SK-N-SH (cell line): Measurements from ENCODE around the gene SEC24B. TPM values are rescaled to one million over a fixed set of nuclear protein-coding genes. Genes with fewer than 3 reads are reported as not detected.

Experiments used
- CTCF ChIA-PET: fragments of 300-600, 350-600 bp; formaldehyde crosslinking; extraction: SDS; loops from one replicate; lab custom pipeline; 2021; lab: Yijun Ruan, JAX
- POLR2A ChIA-PET: fragments of 350-600 bp; sonication (Branson Sonifier 250); formaldehyde crosslinking; extraction: SDS; loops from one replicate; lab custom pipeline; 2020; ENCODE audit warnings: antibody characterized with exemption, inconsistent platforms; lab: Yijun Ruan, JAX
- DNase-seq: peaks from one replicate; pipeline ENCODE4 v3.0.0; 2012
- H2AFZ ChIP-seq: fragments of 200-600 bp; sonication (generic); 2 replicates; pipeline ENCODE4 v1.8.1; 2016; ENCODE audit warnings: antibody characterized with exemption, mild to moderate bottlenecking, low read depth
- H3F3A ChIP-seq: fragments of 200-600 bp; sonication (generic); replicated peaks from 2 replicates; pipeline ENCODE3; 2016; ENCODE audit warnings: antibody characterized with exemption, mild to moderate bottlenecking; ENCODE audit not compliant: insufficient read depth
- H3K27ac ChIP-seq, 2 experiments: fragments of 200-500 bp in 1 of 2; fragments of 200-600 bp in 1 of 2; sonication (Bioruptor generic) in 1 of 2; sonication (generic), shearing (Covaris generic) in 1 of 2; 2 replicates each; pipeline versions ENCODE4 v1.5.1 to v1.6.1; 2014 to 2016; ENCODE audit warnings: low read depth in 2 of 2, inconsistent platforms in 1 of 2, low read length in 1 of 2, mild to moderate bottlenecking in 1 of 2, mixed read lengths in 1 of 2
- H3K27me3 ChIP-seq: fragments of 200-600 bp; sonication (generic), shearing (Covaris generic); 2 replicates; pipeline ENCODE4 v1.6.1; 2016; ENCODE audit warnings: mixed run types; ENCODE audit not compliant: insufficient read depth
- H3K36me3 ChIP-seq, 2 experiments: fragments of 200-500 bp in 1 of 2; fragments of 200-600 bp in 1 of 2; sonication (Bioruptor generic) in 1 of 2; sonication (generic) in 1 of 2; replicated peaks in 1 of 2; 2 replicates each; pipeline versions ENCODE3 to v1.5.1; 2014 to 2016; ENCODE audit warnings: low read length in 1 of 2, mild to moderate bottlenecking in 1 of 2; ENCODE audit not compliant: insufficient read depth in 2 of 2, control insufficient read depth in 1 of 2
- H3K4me1 ChIP-seq, 2 experiments: fragments of 200-500 bp in 1 of 2; fragments of 200-600 bp in 1 of 2; sonication (Bioruptor generic) in 1 of 2; sonication (generic), shearing (Covaris generic) in 1 of 2; 2 replicates each; pipeline versions ENCODE4 v1.5.1 to v1.6.1; 2014 to 2016; ENCODE audit warnings: low read depth in 1 of 2, low read length in 1 of 2, mixed run types in 1 of 2; ENCODE audit not compliant: insufficient read depth in 2 of 2, control insufficient read depth in 1 of 2
- H3K4me2 ChIP-seq: fragments of 200-600 bp; sonication (generic), shearing (Covaris generic); 2 replicates; pipeline ENCODE4 v1.6.1; 2017; ENCODE audit warnings: mixed run types
- H3K4me3 ChIP-seq, 2 experiments: fragments of 200-500 bp in 1 of 2; fragments of 200-600 bp in 1 of 2; sonication (Bioruptor generic) in 1 of 2; sonication (generic), shearing (Covaris generic) in 1 of 2; 2 replicates each; pipeline versions ENCODE4 v1.5.1 to v1.8.1; 2014 to 2016; ENCODE audit warnings: low read depth in 2 of 2, inconsistent platforms in 1 of 2, low read length in 1 of 2, mild to moderate bottlenecking in 1 of 2, mixed read lengths in 1 of 2, moderate library complexity in 1 of 2
- H3K79me2 ChIP-seq: fragments of 200-600 bp; sonication (generic); 2 replicates; pipeline ENCODE4 v1.8.1; 2017; ENCODE audit warnings: mild to moderate bottlenecking; ENCODE audit not compliant: insufficient read depth
- H3K9ac ChIP-seq: fragments of 200-600 bp; sonication (generic); 2 replicates; pipeline ENCODE4 v1.6.1; 2017; ENCODE audit warnings: mixed run types
- H3K9me2 ChIP-seq: fragments of 200-600 bp; sonication (generic); 2 replicates; pipeline ENCODE4 v1.6.1; 2017; ENCODE audit warnings: mixed run types
- H3K9me3 ChIP-seq: fragments of 200-600 bp; sonication (generic); 2 replicates; pipeline ENCODE4 v1.6.1; 2017; ENCODE audit warnings: mixed run types, mild to moderate bottlenecking, moderate library complexity
- H4K20me1 ChIP-seq: fragments of 200-600 bp; sonication (generic); 2 replicates; pipeline ENCODE4 v1.6.1; 2017; ENCODE audit warnings: mild to moderate bottlenecking, mixed run types; ENCODE audit not compliant: insufficient read depth
- CHD2 ChIP-seq: fragments of 150-350 bp; IDR thresholded peaks from 2 replicates; pipeline ENCODE4 v1.6.1; 2018; ENCODE audit warnings: low read length; ENCODE audit not compliant: partially characterized antibody
- ELF1 ChIP-seq: IDR thresholded peaks from 2 replicates; pipeline ENCODE4 v1.4.0; 2012
- EP300 ChIP-seq, 2 experiments: IDR thresholded peaks; 2 replicates each; pipeline versions ENCODE4 v1.4.0 to v1.6.1; 2012; ENCODE audit warnings: borderline replicate concordance in 1 of 2, low read depth in 1 of 2, low read length in 1 of 2
- FOSL2 ChIP-seq: IDR thresholded peaks from 2 replicates; pipeline ENCODE4 v1.4.0; 2012; ENCODE audit warnings: low read depth, mild to moderate bottlenecking, moderate library complexity, borderline replicate concordance
- MEF2A ChIP-seq: IDR thresholded peaks from 2 replicates; pipeline ENCODE4 v1.4.0; 2012; ENCODE audit warnings: low read depth, borderline replicate concordance
- MXI1 ChIP-seq: IDR thresholded peaks from 2 replicates; pipeline ENCODE4 v1.6.1; 2012; ENCODE audit warnings: mild to moderate bottlenecking, low read depth, low read length, improper control_type of control experiment
- NRF1 ChIP-seq: IDR thresholded peaks from 2 replicates; pipeline ENCODE4 v1.6.1; 2012; ENCODE audit warnings: low read depth, mild to moderate bottlenecking, low read length
- RAD21 ChIP-seq: IDR thresholded peaks from 2 replicates; pipeline ENCODE4 v1.6.1; 2012; ENCODE audit warnings: mild to moderate bottlenecking, low read length
- RFX5 ChIP-seq: IDR thresholded peaks from 2 replicates; pipeline ENCODE4 v1.6.1; 2012; ENCODE audit warnings: mild to moderate bottlenecking, improper control_type of control experiment, low read length
- RXRA ChIP-seq: IDR thresholded peaks from 2 replicates; pipeline ENCODE4 v1.4.0; 2012; ENCODE audit warnings: low read depth, mild to moderate bottlenecking, borderline replicate concordance
- SMC3 ChIP-seq: IDR thresholded peaks from 2 replicates; pipeline ENCODE4 v1.6.1; 2012; ENCODE audit warnings: low read depth, low read length, improper control_type of control experiment
- TAF1 ChIP-seq: IDR thresholded peaks from 2 replicates; pipeline ENCODE4 v1.6.1; 2012; ENCODE audit warnings: low read depth, mild to moderate bottlenecking, low read length, moderate library complexity, borderline replicate concordance
- TEAD4 ChIP-seq: IDR thresholded peaks from 2 replicates; pipeline ENCODE4 v1.4.0; 2012; ENCODE audit warnings: mild to moderate bottlenecking, borderline replicate concordance; ENCODE audit not compliant: insufficient read depth
- WGBS: methylation state at CpG from one replicate; pipeline ENCODE4 v1.1.6; 2017; ENCODE audit warnings: low lambda C conversion rate; 5-methylcytosine and 5-hydroxymethylcytosine counted together
- polyA plus RNA-seq, 3 experiments: library from polyadenylated mRNA; depleted of rRNA; stranded (reverse); fragments of >200 nt; gene quantifications; 2 replicates each; pipeline ENCODE4 v1.2.3, GENCODE V29; 2012
- TF ChIP-seq, protein P1 (sequence below): IDR thresholded peaks from 2 replicates; pipeline ENCODE4 v1.4.0; 2012; ENCODE audit warnings: low read depth, borderline replicate concordance
- TF ChIP-seq, protein P2 (sequence below): fragments of 150-350 bp; IDR thresholded peaks from 2 replicates; pipeline ENCODE4 v1.6.1; 2017; ENCODE audit warnings: antibody characterized with exemption, low read length, low read depth, borderline replicate concordance

Gene SEC24B
- polyA plus RNA-seq, 1 of the 3 experiments (the other 2 are of a cell fraction), result 23.0 TPM

DNA sequence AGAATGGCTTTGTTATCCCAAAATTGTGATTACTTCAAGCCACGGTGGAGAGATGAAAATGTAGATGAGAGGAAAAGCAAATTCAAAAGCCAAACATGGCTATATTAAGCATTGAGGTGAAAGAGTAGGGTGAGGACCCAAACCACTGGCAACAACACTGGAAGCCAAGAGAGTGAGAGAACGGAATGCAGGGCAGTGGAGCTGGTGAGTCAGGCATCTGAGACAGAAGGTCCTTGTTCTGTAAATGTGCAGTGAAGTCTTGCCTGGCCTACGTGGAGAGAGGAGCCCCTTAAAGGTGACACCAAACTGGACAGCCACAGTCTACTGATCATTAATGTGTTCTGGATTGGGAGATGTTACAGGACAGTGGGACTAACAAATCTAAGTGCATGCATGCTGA lies 22.8 kb upstream of the SEC24B start:
- no peak overlapping the region for H2AFZ ChIP-seq
- H3K4me3 ChIP-seq, result no peak overlapping the region
- H3K9me2 ChIP-seq, result no peaks in the 10 kb centered on the region
- no peak for DNase-seq
- H3K36me3 ChIP-seq, result no peaks in the 10 kb centered on the region
- H3K79me2 ChIP-seq, result no peaks in the 10 kb centered on the region
- TF ChIP-seq, protein P1, sequence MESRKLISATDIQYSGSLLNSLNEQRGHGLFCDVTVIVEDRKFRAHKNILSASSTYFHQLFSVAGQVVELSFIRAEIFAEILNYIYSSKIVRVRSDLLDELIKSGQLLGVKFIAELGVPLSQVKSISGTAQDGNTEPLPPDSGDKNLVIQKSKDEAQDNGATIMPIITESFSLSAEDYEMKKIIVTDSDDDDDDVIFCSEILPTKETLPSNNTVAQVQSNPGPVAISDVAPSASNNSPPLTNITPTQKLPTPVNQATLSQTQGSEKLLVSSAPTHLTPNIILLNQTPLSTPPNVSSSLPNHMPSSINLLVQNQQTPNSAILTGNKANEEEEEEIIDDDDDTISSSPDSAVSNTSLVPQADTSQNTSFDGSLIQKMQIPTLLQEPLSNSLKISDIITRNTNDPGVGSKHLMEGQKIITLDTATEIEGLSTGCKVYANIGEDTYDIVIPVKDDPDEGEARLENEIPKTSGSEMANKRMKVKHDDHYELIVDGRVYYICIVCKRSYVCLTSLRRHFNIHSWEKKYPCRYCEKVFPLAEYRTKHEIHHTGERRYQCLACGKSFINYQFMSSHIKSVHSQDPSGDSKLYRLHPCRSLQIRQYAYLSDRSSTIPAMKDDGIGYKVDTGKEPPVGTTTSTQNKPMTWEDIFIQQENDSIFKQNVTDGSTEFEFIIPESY, result no peak
- TF ChIP-seq RXRA (no peak), TAF1 (no peak), RFX5 (no peak), ELF1 (no peak), EP300 (IDR thresholded peaks at IDR 0.05; ENCODE audit: borderline replicate concordance in 1 of 2, low read depth in 1 of 2, low read length in 1 of 2) (no peak)
- no peaks in the 10 kb centered on the region; a peak in 2 of 4 replicates for H3K4me1 ChIP-seq
- H4K20me1 ChIP-seq, result no peaks in the 10 kb centered on the region
- no peaks in the 10 kb centered on the region for H3F3A ChIP-seq
- no peaks in the 10 kb centered on the region for H3K9me3 ChIP-seq
- no peaks in the 10 kb centered on the region for H3K27me3 ChIP-seq
- H3K27ac ChIP-seq, result no peak overlapping the region
- 53% methylated on average over 3 of the region's 3 CpGs for WGBS
- H3K9ac ChIP-seq, result no peak overlapping the region
- ChIA-PET POLR2A (no interaction called here), CTCF (interaction anchor here (1.3 kb wide), 1 partner anchor 393 kb away, joined by 4 read pairs; no protein-coding TSS in a partner anchor)
- no peak overlapping the region for H3K4me2 ChIP-seq

DNA sequence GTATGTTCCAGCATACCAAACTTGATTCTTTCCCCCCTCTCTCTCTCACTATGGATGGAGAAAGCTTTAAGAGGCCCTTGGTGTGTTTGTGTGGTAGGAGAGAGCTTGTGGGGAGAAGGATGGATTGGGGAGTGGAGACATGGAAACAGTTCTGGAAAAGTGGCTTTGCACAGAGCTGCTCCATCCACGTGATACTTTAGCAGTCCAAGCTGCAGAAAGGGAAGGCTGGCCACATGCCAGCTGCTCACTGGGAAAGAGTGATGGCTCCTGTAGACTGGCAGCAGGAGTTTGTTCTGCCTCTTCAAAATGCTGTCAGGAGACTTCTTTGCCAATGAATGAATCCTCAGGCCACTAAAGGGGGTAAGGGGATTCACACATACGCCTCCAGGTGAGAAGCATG lies 21.7 kb upstream of the SEC24B start:
- H3K9ac ChIP-seq, result no peak overlapping the region
- WGBS, result 45% methylated on average over 2 of the region's 2 CpGs

More for the DNA sequence above, 21.7 kb upstream of the SEC24B start:
- no peaks in the 10 kb centered on the region for H4K20me1 ChIP-seq
- H3K4me2 ChIP-seq, result no peak overlapping the region
- no peak for TF ChIP-seq RFX5
- TF ChIP-seq MXI1, result no peak
- no peak for TF ChIP-seq TEAD4
- no peak for TF ChIP-seq RAD21
- TF ChIP-seq ELF1, result no peak
- TF ChIP-seq MEF2A, result no peak
- TF ChIP-seq NRF1, result no peak
- TF ChIP-seq CHD2, result no peak
- TF ChIP-seq FOSL2, result no peak
- no peak for TF ChIP-seq SMC3
- no peak for TF ChIP-seq EP300 (IDR thresholded peaks at IDR 0.05; ENCODE audit: borderline replicate concordance in 1 of 2, low read depth in 1 of 2, low read length in 1 of 2)
- TF ChIP-seq, protein P2, sequence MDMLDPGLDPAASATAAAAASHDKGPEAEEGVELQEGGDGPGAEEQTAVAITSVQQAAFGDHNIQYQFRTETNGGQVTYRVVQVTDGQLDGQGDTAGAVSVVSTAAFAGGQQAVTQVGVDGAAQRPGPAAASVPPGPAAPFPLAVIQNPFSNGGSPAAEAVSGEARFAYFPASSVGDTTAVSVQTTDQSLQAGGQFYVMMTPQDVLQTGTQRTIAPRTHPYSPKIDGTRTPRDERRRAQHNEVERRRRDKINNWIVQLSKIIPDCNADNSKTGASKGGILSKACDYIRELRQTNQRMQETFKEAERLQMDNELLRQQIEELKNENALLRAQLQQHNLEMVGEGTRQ, result no peak
- H3K9me2 ChIP-seq, result no peaks in the 10 kb centered on the region
- DNase-seq, result no peak
- H3K9me3 ChIP-seq, result no peaks in the 10 kb centered on the region
- no peak overlapping the region for H2AFZ ChIP-seq
- POLR2A ChIA-PET, result no interaction called here
- H3K36me3 ChIP-seq, result no peaks in the 10 kb centered on the region
- CTCF ChIA-PET, result interaction anchor here (1.1 to 1.3 kb wide), 2 partner anchors 14 to 392 kb away, joined by 3 to 4 read pairs; no protein-coding TSS in a partner anchor
- no peak overlapping the region for H3K4me3 ChIP-seq
- H3K79me2 ChIP-seq, result no peaks in the 10 kb centered on the region
- no peaks in the 10 kb centered on the region for H3K27me3 ChIP-seq
- no peaks in the 10 kb centered on the region for H3F3A ChIP-seq
- no peaks in the 10 kb centered on the region; a peak in 2 of 4 replicates for H3K4me1 ChIP-seq
- no peak overlapping the region for H3K27ac ChIP-seq
